SW480 (cell line): ENCODE results near the gene ACTL6B.
A peak's percentile ranks its signal among the peaks of the same experiment; 100 is the strongest.

Experiments used
- DNase-seq: peaks from one replicate; pipeline ENCODE4 v3.0.0-alpha.2; 2016; ENCODE audit warnings: low spot score

ACTL6B gene

DNA sequence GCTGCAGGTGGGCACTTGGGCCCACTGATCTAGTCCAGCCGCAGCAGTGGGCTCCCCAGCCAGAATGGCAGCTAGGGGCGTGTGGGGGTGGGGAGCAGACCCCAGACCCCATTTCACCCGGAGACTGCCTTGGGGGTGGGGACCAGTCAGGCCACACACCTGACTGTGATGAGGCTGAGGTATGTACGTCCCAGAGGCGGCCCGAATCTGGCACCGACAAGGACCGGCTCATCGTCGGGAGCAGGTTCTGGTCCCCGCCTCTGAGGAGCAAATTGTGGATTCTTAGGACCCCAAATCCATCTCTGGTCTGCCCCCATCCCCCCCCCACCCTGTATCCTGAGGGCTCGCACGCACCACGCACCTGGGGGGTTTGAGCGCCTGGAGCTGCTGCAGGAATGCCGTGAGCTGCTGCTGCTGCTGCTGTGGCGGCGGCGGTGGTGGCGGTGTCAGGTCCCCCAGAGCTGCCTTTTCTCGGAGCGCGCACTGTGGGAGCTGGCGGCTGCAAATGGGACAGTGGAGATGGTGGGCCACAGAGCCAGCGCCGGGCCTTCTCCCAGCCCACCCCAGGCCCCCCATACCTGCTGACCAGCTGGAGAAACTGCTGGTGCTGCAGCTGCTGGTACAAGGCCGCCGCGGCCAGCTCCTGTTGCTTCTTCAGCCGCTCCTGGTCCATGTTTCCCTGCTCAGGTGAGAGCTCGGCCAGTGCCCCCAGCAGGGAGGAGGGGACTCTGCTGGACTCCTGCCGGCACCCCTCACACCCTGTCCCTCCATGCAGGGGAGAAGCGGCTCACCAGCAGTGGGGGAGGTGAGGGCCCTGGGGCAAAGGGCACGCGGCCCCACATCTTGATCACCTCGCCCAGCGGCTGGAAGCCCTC is 27.6 kb upstream of the ACTL6B start:
- no peak for DNase-seq

DNA sequence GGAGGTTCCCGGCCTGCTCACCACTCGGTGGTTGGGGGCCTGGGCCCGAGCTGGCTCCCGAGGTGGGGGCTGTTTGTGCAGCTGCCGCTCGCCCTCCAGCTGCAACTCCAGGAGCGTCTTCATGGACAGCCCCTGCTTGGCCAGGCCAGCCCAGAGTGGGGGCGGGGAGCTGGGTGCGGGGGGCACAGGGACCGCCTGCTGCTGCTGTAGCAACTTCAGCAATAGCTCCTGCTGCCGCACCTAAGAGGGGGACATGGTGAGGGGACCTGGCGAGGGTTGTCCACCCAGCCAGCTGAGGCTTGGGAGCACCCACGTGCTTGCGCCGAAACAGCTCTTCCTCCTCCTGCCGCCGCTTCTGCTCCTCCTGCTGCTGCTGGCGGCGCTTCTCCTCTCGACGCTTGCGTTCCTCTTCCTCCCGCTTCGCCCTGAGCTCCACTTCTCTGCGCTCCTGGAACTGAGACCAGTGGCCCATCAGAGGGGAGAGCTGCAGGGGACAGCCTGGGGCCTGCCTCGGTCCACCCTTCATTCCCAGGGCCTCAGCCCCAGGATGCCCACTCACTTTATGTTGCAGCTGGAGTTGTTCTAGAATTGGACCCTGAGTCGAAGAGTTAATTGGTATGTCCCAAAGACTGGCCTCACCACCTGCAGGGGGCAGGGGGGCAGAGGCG is 26.9 kb upstream of the ACTL6B start:
- DNase-seq, result no peak

DNA sequence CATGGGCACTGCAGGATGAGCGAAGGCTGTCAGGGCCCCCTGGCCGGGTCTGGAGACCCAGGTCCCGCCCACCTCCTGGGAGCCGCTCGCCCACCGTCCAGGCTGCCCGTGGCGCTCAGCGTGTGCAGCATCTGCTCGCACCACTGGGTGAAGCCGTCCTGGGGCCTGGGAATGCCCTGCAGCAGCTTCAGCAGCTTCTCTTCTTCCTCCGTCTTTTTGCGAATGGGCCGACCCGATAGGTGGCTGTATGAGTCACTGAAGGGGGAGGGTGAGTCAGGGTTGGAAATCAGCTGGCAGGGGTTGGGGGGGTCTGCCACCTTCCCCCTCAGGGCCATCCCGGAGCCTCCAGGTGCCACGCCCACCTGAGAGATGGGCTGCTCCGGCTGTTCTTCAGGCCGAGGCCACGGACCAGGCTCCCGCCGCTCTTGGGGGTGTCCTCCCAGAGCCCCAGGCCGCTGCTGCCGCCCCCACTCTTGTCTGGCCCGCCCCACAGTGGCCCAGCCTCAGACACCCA is 26.0 kb upstream of the ACTL6B start:
- DNase-seq, result no peak

DNA sequence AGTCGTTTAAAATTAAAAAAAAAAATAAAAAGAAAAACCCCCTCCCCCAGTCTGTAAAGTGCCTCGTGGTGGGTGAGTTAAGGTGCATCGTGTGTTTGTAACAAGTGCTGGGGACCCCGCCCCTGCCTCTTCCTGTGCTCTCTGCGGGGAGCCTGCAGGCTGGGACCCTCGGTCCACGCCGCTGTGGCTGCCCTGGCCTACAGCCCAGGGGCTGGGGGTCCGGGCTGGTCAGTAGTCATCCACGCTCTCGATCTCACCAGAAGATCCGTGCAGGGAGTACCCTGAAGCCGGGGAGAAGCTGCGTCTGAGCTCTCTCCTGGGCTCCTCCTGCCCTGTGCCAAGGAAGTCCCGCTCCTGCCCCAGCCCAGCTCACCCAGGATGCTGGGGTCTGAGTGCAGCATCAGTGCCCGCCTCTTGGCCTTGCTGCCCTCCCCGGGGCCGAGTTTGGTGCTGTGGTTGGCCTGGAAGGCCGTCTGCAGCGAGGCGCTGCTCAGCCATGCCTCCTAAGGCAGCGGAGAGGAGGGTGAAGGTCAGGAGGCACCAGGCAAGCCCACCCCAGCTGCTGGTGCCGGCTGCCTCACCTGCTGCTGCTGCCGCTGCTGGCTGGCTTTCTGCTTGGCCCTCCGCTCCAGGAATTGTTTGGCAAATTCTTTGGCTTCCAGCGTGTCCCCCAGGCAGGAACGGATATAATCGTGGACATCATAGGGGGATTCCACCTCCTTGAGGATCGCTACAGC is 25.4 kb upstream of the ACTL6B start:
- DNase-seq, result no peak

DNA sequence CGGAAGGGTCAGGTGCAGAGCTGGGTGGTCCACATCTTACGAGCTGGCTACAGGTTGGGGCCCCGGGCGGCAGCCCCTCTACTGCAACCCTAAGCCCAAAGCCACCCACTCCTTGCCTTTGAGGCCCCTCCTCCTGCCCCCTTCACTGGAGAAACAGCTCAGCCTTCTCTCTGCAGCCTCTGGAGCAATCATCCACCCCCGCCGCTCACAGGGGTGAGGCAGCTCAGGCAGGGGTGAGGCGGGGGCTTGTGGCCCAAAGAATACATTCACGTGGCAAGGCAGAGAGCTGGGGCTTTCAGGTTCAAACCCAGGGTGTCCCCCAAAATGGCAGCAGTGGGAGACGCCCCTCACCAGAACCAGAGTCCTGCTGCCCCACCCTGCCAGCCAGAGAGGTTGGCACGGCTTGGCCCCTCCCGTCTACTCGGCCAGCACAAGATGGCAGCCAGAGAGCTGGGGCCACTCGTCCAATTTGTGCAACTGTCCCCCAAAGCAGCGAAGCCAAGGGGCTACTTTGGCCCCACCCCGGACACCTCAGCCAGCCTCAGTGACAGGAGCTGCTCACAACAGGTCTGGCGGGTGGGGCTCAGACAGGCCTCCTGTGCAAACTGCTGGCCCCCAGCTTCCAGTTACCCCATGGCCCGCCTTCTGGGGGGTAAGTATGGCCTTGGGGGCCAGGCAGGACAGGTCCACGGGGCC is 24.5 kb upstream of the ACTL6B start:
- DNase-seq, result no peak

DNA sequence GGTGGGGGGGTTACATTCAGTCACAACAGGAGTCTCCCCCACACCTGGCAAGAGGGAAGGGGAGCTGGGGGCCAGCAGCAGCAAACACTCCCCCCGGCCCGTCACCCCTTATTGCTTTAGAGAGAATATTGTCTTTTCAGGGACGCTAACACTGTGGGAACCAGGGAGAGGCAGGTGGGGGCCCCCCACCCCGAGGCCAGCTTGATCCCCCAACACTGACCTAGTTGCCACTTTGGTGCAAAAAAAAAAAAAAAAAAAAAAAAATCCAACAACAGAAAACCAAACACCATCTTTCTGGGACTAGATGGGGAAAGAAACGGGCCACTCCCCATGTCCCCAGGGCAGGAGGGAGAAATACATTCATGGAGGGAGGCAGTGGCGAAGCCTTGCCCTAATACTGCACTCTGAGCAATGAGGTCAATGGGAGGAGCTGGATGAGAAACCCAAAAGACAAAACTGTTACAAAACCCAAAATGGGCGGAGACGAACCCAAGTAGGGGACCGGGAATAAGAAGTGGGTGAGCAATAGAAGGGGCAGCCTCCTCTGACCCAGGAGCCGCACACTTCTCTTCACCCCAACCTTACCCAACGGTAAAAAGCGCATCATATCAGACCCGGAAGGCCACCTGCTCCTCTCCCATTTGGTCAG is 23.8 kb upstream of the ACTL6B start:
- no peak for DNase-seq

DNA sequence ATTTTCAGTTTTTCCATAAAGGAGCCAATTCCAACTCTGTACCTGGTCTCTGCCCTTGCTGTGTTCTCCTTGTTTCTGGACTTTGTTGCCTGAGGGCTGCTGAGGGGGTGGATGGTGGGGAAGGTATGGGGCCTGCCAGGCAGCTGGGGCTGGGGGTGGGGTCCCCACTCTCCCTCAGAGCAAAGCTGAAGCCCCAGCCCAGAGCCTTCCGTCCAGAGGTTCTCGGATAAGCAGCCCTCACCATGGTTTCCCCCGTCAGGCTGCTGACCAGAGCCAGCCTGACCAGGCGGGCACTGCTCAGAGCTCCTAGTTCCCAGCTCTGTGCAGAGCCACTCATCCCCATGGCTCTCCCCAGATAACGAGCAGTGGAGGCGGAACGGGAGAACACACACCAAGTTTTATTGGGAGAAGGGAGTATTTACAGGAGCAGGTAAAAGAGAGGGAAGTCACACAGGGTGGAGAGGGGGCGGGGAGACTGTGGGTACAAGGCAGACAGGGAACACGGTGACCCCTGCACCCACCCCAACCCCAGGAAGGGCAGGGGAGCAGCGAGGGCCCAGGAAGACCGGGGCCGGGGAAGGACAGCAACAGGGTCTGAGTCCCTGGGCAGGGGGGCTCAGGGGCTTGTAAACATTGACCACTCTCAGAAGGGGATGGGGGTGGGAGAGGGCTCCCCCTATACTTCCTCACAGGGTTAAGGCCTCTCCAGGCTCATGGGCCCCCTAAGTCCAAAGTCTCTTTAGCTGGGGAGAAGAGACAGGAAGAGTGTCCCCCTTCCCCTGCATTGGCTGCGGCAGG is 23.1 kb upstream of the ACTL6B start:
- DNase-seq, result no peak

DNA sequence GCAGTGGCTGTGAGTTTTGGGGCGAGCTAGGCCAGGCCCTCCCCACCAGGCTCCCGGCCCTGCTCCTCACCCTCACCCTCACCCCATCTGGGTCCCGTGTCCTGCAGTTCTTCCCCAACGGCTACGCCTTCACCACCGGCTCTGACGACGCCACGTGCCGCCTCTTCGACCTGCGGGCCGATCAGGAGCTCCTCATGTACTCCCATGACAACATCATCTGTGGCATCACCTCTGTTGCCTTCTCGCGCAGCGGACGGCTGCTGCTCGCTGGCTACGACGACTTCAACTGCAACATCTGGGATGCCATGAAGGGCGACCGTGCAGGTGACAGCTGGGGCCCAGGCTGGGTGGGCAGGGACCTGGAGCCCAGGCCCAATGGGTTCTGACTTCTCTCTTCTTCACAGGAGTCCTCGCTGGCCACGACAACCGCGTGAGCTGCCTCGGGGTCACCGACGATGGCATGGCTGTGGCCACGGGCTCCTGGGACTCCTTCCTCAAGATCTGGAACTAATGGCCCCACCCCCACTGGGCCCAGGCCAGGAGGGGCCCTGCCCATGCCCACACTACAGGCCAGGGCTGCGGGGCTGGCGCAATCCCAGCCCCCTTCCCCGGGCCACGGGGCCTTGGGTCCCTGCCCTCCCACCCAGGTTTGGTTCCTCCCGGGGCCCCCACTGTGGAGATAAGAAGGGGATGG is 22.2 kb upstream of the ACTL6B start:
- DNase-seq, result no peak

DNA sequence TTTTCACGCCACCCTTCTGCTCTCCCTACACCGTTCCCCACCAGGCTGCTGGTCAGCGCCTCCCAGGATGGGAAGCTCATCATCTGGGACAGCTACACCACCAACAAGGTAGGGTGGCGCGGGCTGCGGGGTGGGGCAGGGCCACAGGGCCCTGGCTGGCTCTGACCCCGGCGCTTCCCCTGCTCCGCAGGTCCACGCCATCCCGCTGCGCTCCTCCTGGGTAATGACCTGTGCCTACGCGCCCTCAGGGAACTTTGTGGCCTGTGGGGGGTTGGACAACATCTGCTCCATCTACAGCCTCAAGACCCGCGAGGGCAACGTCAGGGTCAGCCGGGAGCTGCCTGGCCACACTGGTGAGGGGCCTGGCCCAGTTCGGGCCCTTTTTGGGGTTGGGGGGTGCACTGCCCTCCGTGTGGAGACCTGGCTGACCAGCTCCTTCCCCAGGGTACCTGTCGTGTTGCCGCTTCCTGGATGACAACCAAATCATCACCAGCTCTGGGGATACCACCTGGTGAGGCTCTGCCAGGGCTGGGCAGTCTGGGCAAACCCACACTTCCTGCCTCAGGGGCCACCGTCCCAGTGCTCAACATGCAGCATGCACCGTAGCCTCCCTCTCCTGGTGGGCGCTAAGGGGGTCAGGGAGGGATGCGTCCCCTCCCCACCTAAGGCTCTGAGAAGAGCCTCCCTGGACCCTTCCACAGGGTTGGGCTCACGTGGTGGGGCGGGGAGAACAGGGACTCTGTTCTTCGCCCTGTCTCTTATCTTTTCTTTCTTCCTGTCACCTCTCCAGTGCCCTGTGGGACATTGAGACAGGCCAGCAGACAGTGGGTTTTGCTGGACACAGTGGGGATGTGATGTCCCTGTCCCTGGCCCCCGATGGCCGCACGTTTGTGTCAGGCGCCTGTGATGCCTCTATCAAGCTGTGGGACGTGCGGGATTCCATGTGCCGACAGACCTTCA is 21.3 kb upstream of the ACTL6B start:
- DNase-seq, result no peak

DNA sequence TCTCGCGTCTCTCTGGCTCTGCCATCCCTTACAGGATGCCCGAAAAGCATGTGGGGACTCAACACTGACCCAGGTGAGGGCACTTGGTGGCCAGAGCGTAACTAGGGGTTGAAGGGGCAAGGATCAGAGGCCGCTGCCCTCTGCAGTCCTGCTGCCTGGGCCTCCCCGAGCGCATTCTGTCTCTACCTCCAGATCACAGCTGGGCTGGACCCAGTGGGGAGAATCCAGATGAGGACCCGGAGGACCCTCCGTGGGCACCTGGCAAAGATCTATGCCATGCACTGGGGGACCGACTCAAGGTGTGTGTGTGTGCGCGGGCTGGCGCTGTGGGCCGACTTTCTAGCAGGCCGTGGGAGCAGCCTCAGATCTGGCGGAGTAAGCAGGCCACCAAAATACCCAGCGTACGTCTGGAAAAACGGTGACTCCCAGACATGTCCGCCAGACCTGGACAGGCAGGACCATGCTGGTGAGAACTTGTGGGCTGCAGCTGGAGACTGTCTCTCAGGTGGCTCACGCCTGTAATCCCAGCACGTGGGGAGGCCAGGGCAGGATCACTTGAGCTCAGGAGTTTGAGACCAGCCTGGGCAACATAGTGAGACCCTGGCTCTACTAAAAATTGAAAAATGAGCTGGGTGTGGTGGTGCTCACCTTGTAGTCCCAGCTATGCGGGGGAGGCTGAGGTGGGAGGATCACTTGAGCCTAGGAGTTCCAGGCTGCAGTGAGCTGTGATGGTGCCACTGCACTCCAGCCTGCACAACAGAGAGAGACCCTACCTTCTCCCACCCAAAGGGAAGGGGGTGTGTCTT is 20.5 kb upstream of the ACTL6B start:
- DNase-seq, result no peak

DNA sequence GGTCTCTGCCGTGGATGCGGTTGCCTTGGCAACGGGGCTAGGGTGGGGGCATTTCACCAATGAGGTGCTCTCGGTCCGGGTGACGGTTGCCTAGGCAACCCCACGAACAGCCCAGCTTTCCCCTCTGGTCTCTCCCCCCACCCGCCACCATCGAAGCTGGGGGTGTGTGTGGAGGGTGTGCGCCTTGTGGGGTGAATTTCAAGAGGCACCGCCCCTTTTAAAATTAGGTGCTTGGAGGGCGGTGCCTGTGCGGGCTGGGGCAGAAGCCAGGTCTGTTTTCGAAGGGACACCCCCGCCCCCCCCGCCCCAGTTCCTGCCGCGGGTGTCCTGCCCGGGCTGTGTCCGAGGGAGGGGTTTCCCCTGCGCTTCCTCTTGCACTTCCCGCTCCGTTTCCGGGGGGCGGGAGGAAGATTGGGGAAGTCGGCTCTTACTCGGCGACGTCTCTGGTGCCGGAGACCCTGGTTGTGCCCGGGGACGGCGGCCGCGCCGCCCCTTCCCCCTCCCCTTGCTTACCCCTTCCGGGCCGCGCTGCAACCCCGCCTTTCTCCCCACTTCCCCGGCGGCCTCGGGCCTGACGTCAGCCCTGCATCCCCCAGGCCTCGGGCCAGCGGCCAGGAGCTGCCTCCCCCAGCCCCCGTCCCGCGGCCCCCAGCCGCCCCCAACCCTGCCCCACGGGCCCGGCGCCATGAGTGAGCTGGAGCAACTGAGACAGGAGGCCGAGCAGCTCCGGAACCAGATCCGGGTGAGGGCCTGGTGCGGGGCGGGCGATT is 19.5 kb upstream of the ACTL6B start:
- DNase-seq, result peak; percentile 64

DNA sequence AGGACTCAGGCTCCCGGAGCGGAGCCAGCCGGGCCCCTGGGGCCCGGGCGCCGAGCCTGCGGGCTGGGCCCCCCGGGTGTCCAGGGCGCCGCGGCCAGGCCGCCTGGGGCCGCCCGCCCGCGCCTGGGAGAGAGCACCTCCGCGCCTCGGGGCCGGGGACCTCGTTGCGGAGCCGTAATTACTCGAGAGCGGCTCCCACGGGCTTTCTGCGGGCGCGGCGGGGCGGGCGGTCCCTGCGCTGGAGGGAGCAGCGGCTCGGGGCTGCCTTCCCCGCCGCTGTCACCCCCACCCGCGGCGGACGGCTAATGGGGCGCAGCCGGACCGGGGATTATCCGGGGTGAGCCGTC is 18.8 kb upstream of the ACTL6B start:
- DNase-seq, result no peak

DNA sequence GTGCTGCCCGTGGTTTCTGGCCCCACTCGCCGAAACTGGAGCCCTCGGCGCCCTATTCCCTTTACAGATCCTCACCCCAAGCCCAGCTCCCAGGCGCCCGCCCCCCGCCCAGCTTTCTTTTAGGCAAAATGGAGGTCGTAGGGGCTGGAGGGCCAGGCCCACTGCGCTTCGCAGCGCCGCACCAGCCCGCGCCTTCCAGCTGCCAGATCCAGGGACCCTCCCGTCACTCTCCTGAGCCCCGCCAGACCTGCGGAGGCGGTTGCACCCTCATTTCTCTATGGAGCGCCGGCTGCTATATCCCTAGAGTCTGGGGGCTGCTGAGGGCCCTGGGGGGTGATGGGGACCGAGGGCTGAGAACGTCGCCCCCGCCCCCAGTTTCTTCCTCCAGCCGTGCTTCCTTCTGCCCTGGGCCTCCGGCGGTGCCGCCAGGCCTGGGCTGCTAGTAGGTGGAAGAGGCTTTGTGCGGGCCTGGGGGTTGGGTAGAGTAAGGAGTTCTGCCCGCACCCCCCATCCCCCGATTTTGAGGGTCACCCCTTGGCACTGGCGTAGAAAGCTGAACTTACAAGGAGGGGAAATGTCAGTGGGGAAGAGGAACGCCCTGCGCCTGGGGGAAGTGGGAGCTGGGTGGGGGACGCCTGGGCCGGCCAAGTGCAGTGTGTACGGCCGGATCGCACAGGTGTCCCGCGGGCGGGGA is 18.3 kb upstream of the ACTL6B start:
- peak; percentile 41 for DNase-seq

DNA sequence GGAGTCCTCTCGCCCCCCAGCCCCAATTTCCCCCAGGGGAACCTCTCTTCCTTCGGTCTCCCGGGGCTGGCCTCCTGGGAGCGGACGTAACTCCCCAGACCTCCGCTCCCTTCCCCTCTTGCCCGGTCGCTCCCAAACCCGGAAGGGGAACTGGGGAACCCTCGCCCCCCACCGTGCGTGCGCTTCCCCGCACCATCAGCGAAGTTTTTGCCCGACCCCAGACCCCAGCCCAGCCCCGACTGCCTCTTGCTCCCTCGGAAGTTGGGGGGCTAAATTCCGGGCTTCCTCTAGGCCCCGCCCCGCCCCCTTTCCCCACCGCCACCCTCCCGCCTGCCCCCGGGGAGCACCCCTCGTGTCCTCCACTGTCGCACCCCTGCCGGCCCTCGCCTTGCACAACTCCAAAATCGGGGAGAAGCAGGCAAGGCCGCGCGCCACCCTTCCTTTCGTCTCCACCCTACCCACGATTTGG is 17.7 kb upstream of the ACTL6B start:
- DNase-seq, result peak; percentile 48

DNA sequence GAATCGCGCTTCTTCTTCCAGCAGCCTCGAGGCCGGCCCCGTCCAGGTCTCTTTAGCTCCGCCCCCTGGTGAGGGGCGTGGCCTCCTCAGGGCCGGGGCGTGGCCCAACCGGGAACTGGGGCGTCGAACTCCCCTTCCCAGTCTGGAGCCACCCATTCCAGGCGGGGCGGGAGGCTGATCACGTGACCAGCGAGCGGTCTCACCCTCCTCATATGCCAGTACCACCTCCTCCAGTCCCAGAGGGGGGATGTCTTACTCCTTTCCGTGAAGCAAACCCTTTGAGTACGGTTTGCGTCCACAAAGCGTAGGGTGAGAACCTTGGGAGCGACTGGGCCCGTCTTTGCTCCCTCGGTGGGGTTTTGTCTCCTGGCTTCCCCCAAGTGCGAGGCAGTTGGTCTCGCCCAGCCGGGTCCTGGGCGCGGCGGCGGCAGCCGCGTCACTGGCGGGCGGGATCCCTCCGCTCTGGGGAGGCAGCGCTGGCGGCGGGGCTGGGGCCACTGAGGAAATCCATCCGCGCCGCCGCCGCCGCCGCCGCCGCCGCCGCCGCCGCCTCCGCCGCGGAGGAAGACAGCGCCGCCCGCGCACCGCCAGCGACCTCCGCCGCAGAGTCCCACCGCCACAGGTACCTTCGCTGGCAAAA is 17.2 kb upstream of the ACTL6B start, which contains the start of gene GNB2:
Gene GNB2, plus strand, starts transcription at position 439 of the 640 bp plus-strand sequence. CDS start 2,526 bp downstream, outside the sequence.
- DNase-seq, result peak; percentile 100
